Measurements from ENCODE around the gene MPL. TPM values are rescaled to one million over a fixed set of nuclear protein-coding genes. Genes with fewer than 3 reads are reported as not detected.

MPL gene
- total and polyA plus RNA-seq, 10 of the 15 experiments (the other 5 are each of a cell fraction or from before 2014, with no cell fraction given) = not detected

GRCh38 chr1:43357251-43357650 is 19.6 kb downstream of the MPL start:
- DNase-seq (ENCODE audit: low read depth, low spot score) = no peak
- in situ Hi-C loops (cut with MboI) = no loop called here
- ChIA-PET POLR2A (interaction anchor here (3.0 kb wide), 1 partner anchor 10 kb away, joined by 25 read pairs; the partner anchor contains the start of gene ELOVL1), RAD21 (ENCODE audit: unreplicated experiment) (interaction anchor here (2.6 to 3.2 kb wide), 2 partner anchors 118 to 130 kb away, joined by 23 to 49 read pairs; no protein-coding TSS in a partner anchor), SMC1A (ENCODE audit: uncharacterized antibody, unreplicated experiment) (interaction anchor here (0.6 to 4.5 kb wide), 10 partner anchors 9 to 136 kb away, joined by 3 to 26 read pairs (median 4); no protein-coding TSS in a partner anchor), CTCF (interaction anchor here (0.9 to 3.1 kb wide), 6 partner anchors 13 to 578 kb away, joined by 3 to 44 read pairs (median 6); no protein-coding TSS in a partner anchor)
- no peaks in the 10 kb centered on the region for H3K27me3 ChIP-seq (replicated peaks in 1 of 2; ENCODE audit: control insufficient read depth in 2 of 2, insufficient read depth in 2 of 2, low read length in 1 of 2)
- H3K9me3 ChIP-seq (replicated peaks; ENCODE audit: control insufficient read depth, insufficient read depth, low read length) = no peaks in the 10 kb centered on the region
- no TSS peak for BruUV-seq (replicated peaks)
- intact Hi-C loops (cut with micrococcal nuclease; ENCODE audit: unreplicated experiment) = no loop called here
- no peak overlapping the region for H3K4me3 ChIP-seq
- no peak for ATAC-seq
- peaks cover 10% of the 10 kb centered on the region for H3K4me1 ChIP-seq (ENCODE audit: control insufficient read depth, insufficient read depth, low read length)
- H2AFZ ChIP-seq (ENCODE audit: control insufficient read depth, low read depth, low read length) = no peak overlapping the region
- no peaks in the 10 kb centered on the region for H4K20me1 ChIP-seq (ENCODE audit: control insufficient read depth, insufficient read depth)
- no peak overlapping the region for H3K27ac ChIP-seq (ENCODE audit: control insufficient read depth, insufficient read depth)
- peaks cover 34% of the 10 kb centered on the region for H3K79me2 ChIP-seq (ENCODE audit: control insufficient read depth, insufficient read depth, low read length)
- peaks cover 5 to 13% of the 10 kb centered on the region in 2 experiments for H3K36me3 ChIP-seq (ENCODE audit: control insufficient read depth in 2 of 2, insufficient read depth in 2 of 2, low read length in 1 of 2)
- no peak for TF ChIP-seq POU2F2 (IDR thresholded peaks at IDR 0.05; ENCODE audit: borderline replicate concordance, low read depth, low read length)
- TF ChIP-seq GATAD2B (conservative IDR thresholded peaks at IDR 0.05; ENCODE audit: low read depth) = no peak
- TF ChIP-seq MYB (IDR thresholded peaks at IDR 0.05; ENCODE audit: borderline replicate concordance, low read depth, low read length) = no peak
- TF ChIP-seq RELA (IDR thresholded peaks at IDR 0.05; ENCODE audit: borderline replicate concordance, partially characterized antibody) = no peak
- TF ChIP-seq RBBP5 (conservative IDR thresholded peaks at IDR 0.05) = no peak
- TF ChIP-seq, protein P1, sequence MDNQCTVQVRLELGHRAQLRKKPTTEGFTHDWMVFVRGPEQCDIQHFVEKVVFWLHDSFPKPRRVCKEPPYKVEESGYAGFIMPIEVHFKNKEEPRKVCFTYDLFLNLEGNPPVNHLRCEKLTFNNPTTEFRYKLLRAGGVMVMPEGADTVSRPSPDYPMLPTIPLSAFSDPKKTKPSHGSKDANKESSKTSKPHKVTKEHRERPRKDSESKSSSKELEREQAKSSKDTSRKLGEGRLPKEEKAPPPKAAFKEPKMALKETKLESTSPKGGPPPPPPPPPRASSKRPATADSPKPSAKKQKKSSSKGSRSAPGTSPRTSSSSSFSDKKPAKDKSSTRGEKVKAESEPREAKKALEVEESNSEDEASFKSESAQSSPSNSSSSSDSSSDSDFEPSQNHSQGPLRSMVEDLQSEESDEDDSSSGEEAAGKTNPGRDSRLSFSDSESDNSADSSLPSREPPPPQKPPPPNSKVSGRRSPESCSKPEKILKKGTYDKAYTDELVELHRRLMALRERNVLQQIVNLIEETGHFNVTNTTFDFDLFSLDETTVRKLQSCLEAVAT (IDR thresholded peaks at IDR 0.05) = no peak
- TF ChIP-seq EGR1 (IDR thresholded peaks at IDR 0.05; ENCODE audit: borderline replicate concordance in 1 of 2, low read depth in 2 of 2, low read length in 2 of 2) = no peak
- TF ChIP-seq RCOR1 (conservative IDR thresholded peaks at IDR 0.05; ENCODE audit: low read depth, low read length) = no peak
- TF ChIP-seq, protein P2, sequence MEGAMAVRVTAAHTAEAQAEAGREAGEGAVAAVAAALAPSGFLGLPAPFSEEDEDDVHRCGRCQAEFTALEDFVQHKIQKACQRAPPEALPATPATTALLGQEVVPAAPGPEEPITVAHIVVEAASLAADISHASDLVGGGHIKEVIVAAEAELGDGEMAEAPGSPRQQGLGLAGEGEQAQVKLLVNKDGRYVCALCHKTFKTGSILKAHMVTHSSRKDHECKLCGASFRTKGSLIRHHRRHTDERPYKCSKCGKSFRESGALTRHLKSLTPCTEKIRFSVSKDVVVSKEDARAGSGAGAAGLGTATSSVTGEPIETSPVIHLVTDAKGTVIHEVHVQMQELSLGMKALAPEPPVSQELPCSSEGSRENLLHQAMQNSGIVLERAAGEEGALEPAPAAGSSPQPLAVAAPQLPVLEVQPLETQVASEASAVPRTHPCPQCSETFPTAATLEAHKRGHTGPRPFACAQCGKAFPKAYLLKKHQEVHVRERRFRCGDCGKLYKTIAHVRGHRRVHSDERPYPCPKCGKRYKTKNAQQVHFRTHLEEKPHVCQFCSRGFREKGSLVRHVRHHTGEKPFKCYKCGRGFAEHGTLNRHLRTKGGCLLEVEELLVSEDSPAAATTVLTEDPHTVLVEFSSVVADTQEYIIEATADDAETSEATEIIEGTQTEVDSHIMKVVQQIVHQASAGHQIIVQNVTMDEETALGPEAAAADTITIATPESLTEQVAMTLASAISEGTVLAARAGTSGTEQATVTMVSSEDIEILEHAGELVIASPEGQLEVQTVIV (IDR thresholded peaks at IDR 0.05; ENCODE audit: borderline replicate concordance, partially characterized antibody) = no peak
- TF ChIP-seq, protein P3, sequence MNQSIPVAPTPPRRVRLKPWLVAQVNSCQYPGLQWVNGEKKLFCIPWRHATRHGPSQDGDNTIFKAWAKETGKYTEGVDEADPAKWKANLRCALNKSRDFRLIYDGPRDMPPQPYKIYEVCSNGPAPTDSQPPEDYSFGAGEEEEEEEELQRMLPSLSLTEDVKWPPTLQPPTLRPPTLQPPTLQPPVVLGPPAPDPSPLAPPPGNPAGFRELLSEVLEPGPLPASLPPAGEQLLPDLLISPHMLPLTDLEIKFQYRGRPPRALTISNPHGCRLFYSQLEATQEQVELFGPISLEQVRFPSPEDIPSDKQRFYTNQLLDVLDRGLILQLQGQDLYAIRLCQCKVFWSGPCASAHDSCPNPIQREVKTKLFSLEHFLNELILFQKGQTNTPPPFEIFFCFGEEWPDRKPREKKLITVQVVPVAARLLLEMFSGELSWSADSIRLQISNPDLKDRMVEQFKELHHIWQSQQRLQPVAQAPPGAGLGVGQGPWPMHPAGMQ (IDR thresholded peaks at IDR 0.05; ENCODE audit: borderline replicate concordance) = no peak
- no peak for TF ChIP-seq SP1 (IDR thresholded peaks at IDR 0.05; ENCODE audit: low read depth, low read length)
- no peak for TF ChIP-seq ZNF384 (IDR thresholded peaks at IDR 0.05; ENCODE audit: borderline replicate concordance, low read depth, low read length)
- TF ChIP-seq, protein P4, sequence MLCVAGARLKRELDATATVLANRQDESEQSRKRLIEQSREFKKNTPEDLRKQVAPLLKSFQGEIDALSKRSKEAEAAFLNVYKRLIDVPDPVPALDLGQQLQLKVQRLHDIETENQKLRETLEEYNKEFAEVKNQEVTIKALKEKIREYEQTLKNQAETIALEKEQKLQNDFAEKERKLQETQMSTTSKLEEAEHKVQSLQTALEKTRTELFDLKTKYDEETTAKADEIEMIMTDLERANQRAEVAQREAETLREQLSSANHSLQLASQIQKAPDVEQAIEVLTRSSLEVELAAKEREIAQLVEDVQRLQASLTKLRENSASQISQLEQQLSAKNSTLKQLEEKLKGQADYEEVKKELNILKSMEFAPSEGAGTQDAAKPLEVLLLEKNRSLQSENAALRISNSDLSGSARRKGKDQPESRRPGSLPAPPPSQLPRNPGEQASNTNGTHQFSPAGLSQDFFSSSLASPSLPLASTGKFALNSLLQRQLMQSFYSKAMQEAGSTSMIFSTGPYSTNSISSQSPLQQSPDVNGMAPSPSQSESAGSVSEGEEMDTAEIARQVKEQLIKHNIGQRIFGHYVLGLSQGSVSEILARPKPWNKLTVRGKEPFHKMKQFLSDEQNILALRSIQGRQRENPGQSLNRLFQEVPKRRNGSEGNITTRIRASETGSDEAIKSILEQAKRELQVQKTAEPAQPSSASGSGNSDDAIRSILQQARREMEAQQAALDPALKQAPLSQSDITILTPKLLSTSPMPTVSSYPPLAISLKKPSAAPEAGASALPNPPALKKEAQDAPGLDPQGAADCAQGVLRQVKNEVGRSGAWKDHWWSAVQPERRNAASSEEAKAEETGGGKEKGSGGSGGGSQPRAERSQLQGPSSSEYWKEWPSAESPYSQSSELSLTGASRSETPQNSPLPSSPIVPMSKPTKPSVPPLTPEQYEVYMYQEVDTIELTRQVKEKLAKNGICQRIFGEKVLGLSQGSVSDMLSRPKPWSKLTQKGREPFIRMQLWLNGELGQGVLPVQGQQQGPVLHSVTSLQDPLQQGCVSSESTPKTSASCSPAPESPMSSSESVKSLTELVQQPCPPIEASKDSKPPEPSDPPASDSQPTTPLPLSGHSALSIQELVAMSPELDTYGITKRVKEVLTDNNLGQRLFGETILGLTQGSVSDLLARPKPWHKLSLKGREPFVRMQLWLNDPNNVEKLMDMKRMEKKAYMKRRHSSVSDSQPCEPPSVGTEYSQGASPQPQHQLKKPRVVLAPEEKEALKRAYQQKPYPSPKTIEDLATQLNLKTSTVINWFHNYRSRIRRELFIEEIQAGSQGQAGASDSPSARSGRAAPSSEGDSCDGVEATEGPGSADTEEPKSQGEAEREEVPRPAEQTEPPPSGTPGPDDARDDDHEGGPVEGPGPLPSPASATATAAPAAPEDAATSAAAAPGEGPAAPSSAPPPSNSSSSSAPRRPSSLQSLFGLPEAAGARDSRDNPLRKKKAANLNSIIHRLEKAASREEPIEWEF (IDR thresholded peaks at IDR 0.05; ENCODE audit: insufficient replicate concordance, low read depth, low read length) = no peak
- no peak overlapping the region for H3K9ac ChIP-seq (ENCODE audit: control insufficient read depth, insufficient read depth, low read length)
- H3K4me2 ChIP-seq (ENCODE audit: control insufficient read depth, insufficient read depth) = no peak overlapping the region
- FAIRE-seq = no peak
- 95% methylated on average over 4 of the region's 4 CpGs for WGBS (ENCODE audit: insufficient coverage, insufficient replicate concordance, low lambda C conversion rate, missing lambda C conversion rate)

Data from GM12878 (cell line).